ENCODE results near the gene PPDPF. TPM values are rescaled to one million over a fixed set of nuclear protein-coding genes. Genes with fewer than 3 reads are reported as not detected.

PPDPF gene
- total RNA-seq, 1 donor from 2014 or later = 159 TPM

DNA sequence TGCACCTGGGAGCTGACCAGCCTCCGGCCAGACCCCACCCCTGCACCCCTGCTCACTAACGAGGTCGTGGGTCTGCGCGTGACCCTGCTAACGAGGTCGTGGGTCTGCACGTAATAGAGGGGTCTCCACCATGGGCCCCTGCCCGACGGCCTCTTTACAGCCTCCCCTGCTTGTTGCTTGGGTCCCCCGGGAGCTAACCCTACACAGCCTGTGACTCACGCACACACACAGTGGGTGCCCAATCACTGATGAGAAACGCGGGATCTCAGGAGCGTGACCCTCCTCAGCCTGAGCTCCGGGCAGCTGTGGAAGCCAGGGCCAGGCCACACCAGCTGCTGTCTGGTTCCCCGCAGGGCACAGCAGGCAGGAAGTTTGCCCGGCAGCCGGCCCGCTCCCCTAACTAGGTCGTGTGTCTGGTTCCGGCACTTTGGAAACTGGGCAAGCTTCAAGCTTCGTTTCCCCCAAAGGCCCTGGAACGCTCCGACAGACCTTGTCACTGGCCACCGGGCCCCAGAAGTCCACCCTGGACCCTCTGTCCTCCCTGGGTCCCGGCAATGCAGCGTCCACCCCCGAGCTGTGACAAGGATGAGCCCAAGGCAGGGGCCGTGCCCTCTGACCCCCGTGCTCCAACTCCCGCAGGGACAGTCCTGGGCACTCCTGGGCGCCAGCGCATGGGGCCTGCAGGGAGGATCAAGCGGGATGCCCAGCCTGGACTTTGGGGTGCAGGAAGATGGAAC, 15.8 kb downstream of the PPDPF start:
- intact Hi-C loops (cut with micrococcal nuclease) = loop anchor here (2.0 to 5.0 kb wide), 6 partner anchors 36 to 436 kb away; partner anchors contain the start of genes ARFRP1, HELZ2, TPD52L2 and UCKL1

DNA sequence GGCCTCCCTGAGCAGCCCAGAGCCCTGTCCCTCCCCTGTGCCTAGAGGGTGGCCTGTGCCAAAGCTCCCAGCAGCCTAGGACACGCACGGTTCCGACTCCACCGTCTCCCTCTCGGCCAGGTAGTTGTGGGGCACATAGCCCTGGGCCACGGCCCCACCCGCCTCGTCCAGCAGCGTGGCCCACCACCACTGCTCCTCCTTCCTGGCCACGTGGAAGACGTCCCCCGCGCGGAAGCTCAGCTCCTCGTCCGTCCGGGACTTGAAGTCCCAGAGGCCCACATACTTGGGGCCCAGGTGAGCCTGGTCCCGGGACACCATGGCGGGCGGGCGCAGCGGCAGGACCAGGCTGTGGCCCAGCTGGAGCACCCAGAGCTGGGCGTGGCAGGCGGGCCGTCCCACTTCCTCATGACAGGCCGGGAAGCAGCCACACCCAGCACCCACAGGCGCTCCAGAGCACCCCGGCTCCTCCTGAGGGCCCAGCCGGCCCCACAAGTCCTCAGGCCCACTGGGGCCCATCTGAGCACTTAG, 16.5 kb downstream of the PPDPF start, which contains the start of gene PTK6:
Gene PTK6 (minus strand): TSS at position 380 of the 528 bp plus-strand sequence. CDS start 62 bp downstream, at position 318.
- intact Hi-C loops (cut with micrococcal nuclease) = loop anchor here (1.0 to 5.0 kb wide), 8 partner anchors 16 to 435 kb away; partner anchors contain the start of genes ARFRP1, HELZ2, TPD52L2 and UCKL1

DNA sequence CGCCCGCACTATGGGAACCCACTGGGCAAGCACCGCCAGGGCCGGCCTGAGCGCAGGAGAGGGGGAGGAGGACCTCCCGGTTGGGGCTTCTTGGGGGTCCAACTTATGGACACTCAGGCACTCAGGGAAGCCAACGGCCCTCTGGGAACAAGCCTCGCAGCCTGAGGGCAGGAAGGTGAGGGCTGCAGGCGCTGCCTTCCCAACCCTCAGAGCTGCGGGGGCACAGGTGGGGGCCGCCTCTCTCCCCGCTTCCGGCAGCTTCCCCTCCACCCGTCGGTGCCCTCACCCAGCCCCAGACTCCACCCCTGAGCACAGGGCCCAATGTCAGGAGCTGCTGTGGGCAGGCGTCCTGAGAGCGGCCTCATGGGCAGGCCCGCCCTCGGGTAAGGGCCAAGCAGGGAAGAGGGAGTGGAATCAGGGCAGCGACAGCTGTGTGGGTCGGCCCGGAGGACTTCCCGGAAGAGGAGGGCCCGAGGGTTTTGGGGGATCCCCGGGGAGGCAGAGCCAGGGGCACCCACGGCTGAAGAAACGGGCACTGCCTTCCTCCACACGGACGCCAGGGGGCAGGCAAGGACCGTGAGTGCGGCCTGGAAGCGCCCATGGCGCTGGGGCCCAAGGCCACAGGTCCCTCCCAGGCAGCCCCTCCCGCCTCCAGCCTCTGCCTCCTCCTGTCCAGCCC, 17.1 kb downstream of the PPDPF start:
- intact Hi-C loops (cut with micrococcal nuclease) = loop anchor here (1.0 to 5.0 kb wide), 9 partner anchors 16 to 435 kb away; partner anchors contain the start of genes ARFRP1, HELZ2, TPD52L2 and UCKL1

DNA sequence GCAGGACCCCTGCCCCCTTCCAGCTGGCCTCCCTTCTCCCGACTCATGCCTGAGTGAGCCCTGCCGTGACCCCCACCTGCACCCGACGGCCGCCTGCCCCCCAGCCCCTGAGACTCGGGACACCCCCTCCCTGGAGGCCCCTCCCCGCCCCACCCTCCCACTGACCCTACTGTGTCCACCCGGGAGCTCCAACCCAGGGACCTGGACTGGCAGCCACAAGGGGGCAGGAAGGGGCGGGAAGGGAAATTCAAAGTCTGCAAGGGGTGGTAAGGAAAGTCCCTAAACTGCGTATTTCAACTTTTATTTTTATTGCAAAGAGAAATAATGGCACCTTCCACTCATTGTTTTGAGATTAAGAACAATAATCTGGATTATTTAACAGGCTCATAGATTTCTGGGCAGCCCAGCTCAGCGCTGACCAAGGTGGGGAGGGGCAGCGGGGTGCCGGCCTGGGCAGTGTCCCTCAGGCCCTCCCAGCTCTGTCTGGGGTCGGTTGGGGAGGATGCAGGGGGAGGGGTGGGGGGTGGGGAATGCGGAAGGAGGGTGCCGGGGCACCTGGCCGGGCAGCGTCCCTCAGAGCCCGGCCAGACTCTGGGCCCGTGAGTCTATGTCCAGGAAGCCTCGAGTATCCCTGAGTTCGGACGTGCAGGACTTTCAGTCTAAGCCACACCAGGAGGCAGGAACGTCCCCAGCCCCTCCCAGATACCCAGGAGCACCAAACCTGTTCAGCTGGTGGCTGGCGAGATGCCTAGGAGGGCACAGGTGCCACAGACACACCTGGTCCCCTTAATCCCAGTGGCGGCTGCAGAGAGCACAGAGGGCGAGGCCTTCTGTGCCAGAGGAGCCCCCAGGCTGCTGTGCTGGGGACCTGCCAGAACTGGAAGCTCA, 17.9 kb downstream of the PPDPF start:
- intact Hi-C loops (cut with micrococcal nuclease) = loop anchor here (2.0 to 5.0 kb wide), 6 partner anchors 34 to 434 kb away; partner anchors contain the start of genes ARFRP1, HELZ2, UCKL1 and ZGPAT

DNA sequence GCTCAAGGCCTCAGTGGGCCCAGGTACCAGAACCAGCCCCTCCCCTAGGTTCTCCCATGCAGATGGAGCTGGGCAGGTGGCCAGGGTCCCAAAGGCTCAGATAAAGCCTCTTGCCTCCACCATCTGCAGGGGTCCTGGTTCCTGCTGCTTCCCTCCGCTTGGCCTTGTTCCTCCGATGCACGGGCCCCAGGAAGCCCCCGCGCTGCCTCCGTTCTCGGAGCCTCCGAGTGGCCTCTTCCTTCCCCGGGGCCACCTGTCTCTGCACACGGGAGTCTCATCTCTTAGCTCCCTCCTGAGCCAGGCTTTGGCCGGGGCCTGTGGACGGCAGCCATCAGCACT, 18.5 kb downstream of the PPDPF start:
- intact Hi-C loops (cut with micrococcal nuclease) = loop anchor here (2.0 to 5.0 kb wide), 6 partner anchors 33 to 433 kb away; partner anchors contain the start of genes ARFRP1, HELZ2, UCKL1 and ZGPAT

DNA sequence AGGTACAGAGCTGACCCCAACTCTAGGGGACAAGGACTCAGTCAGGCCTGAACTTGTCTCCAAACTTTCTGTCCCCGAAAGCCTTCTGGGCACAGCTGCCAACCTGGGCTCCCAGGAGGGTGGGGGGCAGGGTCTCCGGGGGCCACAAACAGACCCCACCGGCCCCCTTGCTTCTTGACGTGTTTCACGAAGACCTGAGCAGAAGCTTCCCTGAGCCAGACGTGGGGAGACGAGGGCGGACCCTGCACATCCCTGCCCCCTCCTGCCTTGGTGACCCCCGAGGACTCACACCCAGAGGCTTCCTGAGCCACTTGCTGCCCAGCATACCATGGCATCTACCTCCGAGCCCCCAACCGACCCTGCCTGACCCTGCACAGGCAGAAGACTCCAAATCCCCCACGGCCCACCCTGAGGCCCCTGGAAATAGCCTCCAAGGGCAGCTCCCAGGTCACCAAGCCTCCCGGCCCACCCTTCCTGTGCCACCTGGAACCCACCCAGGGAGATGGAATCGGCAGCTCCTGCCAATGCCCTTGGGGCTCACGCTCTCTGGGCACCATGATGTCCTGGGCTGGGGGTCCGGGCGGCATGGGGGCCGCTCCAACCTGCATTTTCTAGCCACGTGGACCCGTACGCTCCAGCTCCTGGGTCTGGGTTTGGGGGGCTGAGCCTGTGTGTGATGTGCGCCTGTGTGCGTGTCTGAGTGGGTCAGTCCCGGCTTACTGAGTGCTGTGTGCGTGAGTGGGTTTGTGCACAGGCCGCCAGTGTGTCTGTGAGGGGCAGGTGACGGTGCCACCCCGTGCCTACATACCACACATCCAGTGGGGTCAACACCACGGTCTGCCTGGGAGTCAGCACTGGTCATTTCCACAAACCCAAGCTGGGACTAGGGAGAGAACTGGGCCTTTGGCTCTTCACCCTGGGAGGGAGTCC, 19.1 kb downstream of the PPDPF start:
- intact Hi-C loops (cut with micrococcal nuclease) = loop anchor here (2.0 to 5.0 kb wide), 6 partner anchors 33 to 433 kb away; partner anchors contain the start of genes ARFRP1, HELZ2, UCKL1 and ZGPAT

DNA sequence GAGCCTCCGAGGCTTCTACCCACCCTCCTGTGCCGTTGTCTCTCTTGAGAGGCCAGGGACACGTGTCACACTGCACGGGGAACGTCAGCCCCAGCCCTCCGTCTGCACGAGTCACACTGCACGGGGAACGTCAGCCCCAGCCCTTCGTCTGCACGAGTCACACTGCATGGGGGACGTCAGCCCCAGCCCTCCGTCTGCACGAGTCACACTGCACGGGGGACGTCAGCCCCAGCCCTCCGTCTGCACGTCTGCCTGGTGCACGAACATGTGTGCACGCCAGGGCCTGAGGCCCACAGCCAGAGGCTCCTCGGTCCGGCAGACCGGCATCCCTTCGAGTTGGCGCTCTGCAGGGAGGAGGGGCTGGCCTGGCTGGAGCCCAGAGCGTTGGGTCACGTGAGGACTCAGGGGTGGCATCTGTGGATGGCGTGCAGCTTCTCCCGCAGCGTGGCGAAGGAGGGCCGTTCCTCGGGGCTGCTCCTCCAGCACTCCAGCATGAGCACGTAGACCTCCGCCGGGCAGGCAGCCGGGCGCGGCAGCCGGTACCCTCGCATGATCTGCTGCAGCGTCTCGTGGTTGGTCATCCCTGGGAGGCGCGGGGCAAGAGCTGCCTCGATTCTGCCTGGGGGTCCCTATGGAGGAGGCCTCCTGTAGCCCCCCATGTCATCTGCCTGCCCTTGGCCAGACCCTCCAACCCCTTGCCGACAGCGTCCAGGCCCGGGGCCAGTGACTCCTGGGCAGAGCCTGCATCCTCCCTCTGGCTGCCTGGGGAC, 20.0 kb downstream of the PPDPF start:
- intact Hi-C loops (cut with micrococcal nuclease) = no loop called here

DNA sequence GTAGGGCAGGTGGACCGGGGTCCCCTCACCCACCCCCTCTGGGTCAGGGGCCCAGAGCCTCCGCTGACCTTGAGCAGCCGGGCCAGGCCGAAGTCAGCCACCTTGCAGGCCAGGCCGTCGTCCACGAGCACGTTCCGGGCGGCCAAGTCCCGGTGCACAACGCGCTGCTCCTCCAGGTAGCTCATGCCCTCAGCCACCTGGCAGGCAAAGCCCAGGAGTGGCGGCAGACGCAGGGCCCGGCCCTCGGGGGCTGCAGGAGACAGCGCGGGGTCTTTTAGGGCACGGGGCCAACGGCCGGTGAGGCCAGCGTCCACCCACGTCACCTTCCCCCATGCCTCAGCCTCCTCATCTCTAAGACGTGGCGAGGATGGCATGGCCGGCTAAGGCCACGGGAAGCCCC, 20.8 kb downstream of the PPDPF start:
- intact Hi-C loops (cut with micrococcal nuclease) = no loop called here

DNA sequence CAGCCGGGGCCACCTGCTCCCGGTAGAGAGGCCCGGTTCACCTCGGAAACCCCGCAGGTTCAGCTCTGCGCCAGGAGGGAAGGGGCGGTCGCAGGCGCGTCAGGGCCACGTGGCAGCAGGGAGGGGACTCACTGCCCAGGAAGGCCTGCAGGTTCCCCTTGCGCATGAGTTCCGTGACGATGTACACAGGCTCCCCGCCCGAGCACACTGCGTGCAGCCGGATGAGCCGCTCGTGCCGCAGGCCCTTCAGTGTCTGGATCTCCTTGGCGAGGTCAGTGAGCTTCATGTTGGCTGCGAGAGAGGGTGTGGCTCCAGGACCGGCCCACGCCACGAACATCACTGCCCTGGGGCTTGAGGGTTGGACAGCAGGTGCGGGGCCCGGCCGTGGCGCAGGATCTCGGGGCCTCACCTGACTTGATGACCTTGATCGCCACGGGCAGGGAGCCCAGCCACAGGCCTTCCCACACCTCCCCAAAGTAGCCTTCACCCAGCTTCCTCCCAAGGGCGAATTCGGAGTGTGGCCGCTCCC, 21.5 kb downstream of the PPDPF start:
- intact Hi-C loops (cut with micrococcal nuclease) = no loop called here

DNA sequence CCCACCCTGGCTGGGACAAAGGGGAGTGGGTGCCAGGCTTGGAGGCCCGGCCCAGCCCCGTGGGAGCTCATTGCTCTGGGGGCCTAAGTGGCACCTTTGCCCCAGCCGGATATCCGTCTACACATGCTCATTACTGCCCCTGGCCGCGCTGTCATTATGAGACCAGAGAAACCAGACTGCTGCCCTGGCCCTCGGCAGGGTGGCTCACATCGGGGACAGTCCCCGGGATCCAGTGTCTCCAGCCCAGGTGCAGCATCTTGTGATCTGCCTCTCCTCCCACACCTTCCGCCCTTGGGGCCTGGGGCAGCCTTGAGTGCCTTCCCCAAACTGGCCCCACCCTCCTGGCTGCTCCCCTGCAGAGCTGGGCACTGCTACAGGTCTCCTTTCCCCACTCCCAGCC, 22.1 kb downstream of the PPDPF start:
- intact Hi-C loops (cut with micrococcal nuclease) = no loop called here

DNA sequence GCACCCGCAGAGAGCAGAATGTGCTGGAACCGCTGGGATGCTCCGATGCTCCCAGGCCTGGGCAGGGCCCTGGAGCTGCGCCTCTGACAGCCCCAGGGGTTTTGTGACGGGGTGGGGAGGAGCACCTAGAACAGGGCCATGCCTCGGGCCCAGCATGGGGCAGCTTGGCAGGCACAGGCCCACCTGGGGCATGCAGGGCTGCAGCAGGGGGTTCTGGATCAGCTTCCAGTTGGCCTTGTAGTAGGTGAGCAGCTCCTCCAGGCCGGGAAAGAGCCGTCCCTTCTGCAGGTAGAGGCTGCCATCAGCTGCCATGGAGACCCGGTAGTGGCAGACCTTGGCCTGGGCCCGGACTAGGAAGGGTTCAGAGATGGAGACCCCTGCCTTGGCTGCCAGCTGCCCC, 22.6 kb downstream of the PPDPF start:
- intact Hi-C loops (cut with micrococcal nuclease) = no loop called here

DNA sequence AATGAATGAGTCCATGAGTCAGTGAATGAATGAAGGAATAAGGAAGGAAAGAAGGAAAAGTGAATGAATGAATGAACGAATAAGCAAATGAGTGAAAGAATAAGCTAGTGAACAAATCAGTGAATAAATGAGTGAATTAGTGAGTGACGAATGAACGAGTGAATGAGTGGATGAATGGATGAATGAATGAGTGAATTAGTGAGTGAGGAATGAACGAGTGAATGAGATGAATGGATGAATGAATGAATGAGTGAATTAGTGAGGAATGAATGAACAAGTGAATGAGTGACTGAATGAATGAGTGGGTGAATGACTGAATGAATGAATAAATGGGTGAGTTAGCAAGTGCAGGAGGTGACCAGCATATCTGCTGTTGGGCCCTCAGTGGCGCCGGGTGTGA, 23.2 kb downstream of the PPDPF start:
- intact Hi-C loops (cut with micrococcal nuclease) = no loop called here

DNA sequence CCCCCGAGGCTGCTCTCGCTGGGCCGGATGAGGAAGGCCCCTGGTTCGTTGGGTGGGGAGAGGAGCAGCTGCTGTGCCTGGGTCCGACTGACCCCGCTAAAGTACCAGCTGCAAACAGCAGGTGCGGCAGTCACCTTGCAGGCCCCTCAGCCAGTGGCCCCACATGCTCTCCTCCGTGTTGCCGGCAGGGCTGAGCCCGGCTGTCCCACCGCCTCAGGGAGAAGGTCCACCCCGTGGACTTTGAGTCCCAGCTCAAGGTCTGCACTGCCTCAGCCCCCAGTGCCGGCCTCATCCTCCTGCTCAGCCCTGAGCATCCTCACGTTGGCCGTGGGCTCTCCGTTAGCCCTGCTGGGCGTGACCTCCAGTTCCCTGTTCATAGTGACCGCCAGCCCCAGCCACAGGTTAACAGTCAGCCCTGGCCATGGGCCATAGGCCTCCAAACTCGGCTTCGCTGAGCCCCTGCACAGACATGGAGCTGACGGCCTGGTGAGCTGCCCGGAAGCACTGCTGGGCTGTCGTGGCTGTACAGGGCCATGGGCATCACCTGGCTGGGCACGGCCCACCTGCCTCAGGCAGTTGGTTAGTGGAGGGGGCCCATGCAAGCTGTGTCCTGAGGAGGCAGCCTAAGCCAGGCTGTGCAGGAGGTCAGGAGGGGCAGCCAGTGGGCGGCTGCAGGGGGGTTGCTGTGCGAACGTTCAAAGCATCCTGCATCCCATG, 23.8 kb downstream of the PPDPF start:
- intact Hi-C loops (cut with micrococcal nuclease) = no loop called here

DNA sequence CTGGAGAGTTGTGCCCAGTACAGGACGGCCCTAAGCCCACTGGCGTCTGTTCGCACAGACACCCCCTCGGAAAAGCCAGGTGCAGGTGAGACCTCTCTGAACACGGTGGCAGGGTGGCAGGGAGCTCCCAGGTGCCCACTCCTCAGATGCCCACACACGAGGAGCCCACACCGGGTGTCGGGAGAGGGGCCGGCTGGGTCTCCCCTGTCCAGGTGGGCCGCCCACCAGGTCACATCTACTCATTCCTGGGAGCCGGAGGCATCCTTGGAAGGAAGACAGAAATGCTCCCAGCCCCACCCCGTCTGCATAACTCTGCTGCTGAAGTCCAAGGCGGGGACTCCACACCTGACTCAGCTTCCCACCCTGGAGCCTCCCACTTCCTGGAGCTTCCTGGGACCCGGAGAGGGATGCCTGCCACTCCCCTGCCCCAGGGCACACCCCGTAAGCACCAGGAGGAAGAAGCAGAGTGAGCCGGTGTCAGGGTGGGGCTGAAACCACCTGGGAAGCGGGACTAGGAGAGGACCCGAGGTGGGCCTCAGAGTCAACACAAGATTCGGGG, 24.5 kb downstream of the PPDPF start:
- intact Hi-C loops (cut with micrococcal nuclease) = no loop called here

DNA sequence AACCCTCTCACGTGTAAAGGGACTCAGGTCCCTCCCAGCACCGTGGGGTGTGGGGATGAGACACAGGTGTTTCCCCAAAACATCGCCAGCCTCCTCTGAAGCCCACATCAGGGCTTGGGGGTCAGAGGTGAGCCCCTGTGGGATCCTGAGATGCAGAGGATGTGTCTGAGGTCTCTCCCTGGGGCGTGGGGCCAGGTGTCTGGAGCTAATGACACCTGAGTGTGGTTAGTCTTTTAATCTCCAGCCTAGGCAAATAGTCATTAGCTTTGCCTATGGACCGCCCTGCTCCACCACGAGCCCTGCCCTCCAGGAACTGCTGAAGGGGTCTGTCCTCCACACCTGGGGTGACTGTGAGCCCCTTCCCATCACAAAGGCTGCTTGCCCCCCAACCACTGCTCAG, 25.2 kb downstream of the PPDPF start:
- intact Hi-C loops (cut with micrococcal nuclease) = no loop called here

DNA sequence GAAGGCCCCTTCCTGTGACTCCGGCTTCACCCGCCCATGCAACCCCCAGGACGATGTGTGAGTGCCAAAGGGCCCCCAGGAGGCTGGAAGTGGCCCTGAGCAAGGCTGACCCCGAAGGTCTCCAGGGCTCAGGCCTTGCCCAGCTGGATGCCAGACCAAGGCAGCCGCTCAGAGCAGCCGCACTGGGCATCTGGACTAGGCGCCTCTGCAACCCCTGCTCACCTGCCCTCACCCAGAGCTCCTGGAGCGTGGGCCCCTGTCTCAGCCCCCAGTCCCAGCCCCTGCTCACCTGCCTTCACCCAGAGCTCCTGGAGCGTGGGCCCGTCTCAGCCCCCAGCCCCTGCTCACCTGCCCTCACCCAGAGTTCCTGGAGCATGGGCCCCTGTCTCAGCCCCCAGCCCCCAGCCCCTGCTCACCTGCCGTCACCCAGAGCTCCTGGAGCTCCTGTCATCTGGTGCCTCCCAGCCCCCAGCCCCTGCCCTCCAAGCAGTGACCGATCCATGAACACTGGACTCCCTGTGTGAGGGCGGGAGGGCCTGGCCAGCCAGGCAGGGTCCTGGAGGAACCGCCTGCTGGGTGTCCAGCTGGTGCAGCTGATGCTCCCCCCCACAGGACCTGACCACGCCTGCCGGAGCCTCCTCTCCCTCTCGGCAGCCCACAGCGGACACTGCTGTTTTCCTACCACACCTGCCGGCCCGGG, 25.8 kb downstream of the PPDPF start:
- intact Hi-C loops (cut with micrococcal nuclease) = no loop called here
